AG09319 (cell line): ENCODE results near the gene POLR2M.

ENCODE experiments used
- DNase-seq: peaks from one replicate; pipeline ENCODE4 v3.0.0-alpha.2; 2010; ENCODE audit warnings: low read depth; ENCODE audit errors: extremely low read depth
- CTCF ChIP-seq: IDR thresholded peaks from 2 replicates; pipeline ENCODE4 v1.5.1; 2011; ENCODE audit warnings: low read depth, mild to moderate bottlenecking, inconsistent platforms, low read length, moderate library complexity

Gene POLR2M

GRCh38 chr15:57730876-57731275 lies 24.4 kb downstream of the POLR2M start:
- TF ChIP-seq CTCF, result no peak
- no peak for DNase-seq

GRCh38 chr15:57731530-57732103 lies 25.1 kb downstream of the POLR2M start:
- no peak for TF ChIP-seq CTCF

GRCh38 chr15:57732526-57733331 lies 26.2 kb downstream of the POLR2M start:
- no peak for DNase-seq
- TF ChIP-seq CTCF, result peak; percentile 78

More at GRCh38 chr15:57731530-57732103, 25.1 kb downstream of the POLR2M start:
- no peak for DNase-seq

- no peak for DNase-seq
- no peak for TF ChIP-seq CTCF
Measured at GRCh38 chr15:57734860-57735259, 28.3 kb downstream of the POLR2M start.

DNA sequence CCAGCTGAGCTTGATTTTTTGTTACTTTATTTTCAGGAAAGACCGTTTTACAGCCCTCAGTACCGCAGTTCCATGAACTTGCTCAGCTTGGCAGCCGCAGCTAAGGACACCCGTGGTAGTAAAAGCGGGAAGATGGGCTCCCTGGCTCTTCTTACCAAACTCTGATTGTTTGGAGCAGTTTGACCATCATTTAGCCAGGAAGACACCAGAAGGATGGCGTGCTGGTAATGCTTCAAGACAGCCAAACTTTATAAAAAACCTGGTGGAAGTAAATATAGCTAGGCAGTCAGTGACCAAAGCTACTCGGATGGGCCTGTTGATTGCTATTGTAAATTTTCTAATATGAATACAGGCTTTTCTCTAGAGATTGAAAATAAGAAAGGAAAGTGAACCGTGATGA lies 28.9 kb downstream of the POLR2M start:
- no peak for DNase-seq

DNA sequence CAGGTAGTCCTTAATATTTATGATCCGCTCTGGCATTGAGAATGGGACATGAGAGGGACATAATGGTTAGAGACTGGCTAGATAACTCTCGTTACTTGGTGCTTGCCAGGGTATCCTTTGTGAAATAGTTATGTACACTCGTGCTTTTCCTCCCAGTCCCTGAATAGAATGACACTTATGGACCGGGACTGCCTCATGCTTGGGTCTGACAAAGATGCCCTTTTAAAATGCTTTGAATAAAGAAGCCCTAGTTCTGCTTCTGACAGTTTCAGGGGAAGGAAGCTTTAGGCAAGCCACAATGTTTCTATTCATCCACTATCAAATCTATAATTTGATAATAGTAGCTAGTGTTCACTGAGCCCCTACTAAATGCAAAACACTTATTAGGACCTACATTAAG lies 29.4 kb downstream of the POLR2M start:
- DNase-seq, result no peak
- TF ChIP-seq CTCF, result no peak

More for the DNA sequence above, 28.9 kb downstream of the POLR2M start:
- TF ChIP-seq CTCF, result no peak

DNA sequence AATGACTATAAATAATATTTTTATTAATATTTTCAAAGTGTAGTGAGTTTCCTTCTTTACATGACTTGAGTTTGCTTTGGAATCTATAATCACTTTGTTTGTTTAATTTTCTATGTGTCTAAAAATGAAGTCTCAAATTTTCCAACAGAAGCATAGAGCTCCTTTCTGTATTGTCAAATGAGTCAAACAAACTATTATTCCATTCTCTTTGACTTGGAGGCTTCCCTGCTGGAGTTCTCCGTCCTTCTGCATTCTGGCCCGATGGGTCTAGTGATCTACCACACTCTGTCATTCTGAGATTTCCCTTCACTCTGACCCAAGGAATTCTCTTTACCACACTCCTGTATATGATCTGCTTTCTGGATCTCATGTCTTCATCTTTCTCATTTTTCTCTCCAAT lies 30.1 kb downstream of the POLR2M start:
- TF ChIP-seq CTCF, result no peak
- no peak for DNase-seq
